Esophagus squamous epithelium (tissue), 4 donors: ENCODE measurements around the gene CEACAM16.

Experiments used
- CTCF ChIP-seq, 6 experiments: fragments of 450-650 bp in 4 of 6; fragments of 200-600 bp in 2 of 6; sonication (generic) in 2 of 6; IDR thresholded peaks; one replicate each; pipeline ENCODE4 v1.5.1; 2016 to 2019; ENCODE audit warnings: antibody characterized with exemption in 6 of 6, mild to moderate bottlenecking in 4 of 6, moderate library complexity in 4 of 6
- POLR2A ChIP-seq, 4 donors: fragments of 450-650 bp; IDR thresholded peaks; one replicate each; pipeline ENCODE4 v1.6.1; 2017; ENCODE audit warnings: antibody characterized with exemption in 4 of 4, mild to moderate bottlenecking in 4 of 4, moderate library complexity in 3 of 4

DNA sequence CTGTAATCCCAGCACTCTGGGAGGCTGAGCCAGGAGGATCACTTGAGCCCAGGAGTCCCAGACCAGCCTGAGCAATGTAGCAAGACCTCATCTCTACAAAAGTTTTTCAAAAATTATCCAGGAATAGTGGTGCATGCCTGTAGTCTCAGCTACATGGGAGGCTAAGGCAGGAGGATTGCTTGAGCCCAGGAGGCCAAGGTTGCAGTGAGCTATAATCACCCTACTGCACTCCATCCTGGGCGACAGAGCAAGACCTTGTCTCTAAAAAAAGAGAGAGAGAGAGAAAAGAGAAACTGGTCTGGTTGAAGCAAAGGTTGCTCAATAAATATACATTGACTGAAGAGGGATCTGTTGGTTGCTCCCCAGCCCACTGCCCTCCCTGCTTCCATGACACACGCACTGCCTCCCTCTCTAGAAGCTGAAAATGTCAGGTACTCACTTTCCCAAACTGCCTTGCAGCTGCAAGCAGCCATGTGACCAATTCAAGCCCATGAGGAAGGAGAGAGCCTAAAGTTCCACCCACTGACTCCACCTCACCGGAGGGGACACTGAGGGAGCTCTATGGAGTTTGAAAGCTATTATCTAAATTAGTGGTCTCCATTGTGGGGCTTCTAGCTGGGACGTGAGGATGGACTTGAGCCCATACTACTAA, 14.0 kb downstream of the CEACAM16 start:
- TF ChIP-seq CTCF (IDR thresholded peaks at IDR 0.05) = no peak
- TF ChIP-seq POLR2A (IDR thresholded peaks at IDR 0.05) = no peak
